IPS-NIHi11 (cell line): ENCODE results near the gene VIPAS39.
A peak's percentile ranks its signal among the peaks of the same experiment; 100 is the strongest.

Experiments used
- DNase-seq: peaks from one replicate; pipeline ENCODE4 v3.0.0; 2012; ENCODE audit warnings: mixed read lengths, low spot score

The VIPAS39 gene

GRCh38 chr14:77457522-77458248 lies at the start of gene VIPAS39, which contains the start of gene AHSA1:
Gene VIPAS39, minus strand, starts transcription at chr14:77457601. Its CDS starts 3,499 bp downstream, at chr14:77454102.
Gene AHSA1, plus strand, starts transcription at chr14:77458093. Its CDS starts 97 bp downstream, at chr14:77458190.
- peak; percentile 90 for DNase-seq

GRCh38 chr14:77505031-77505430 lies 47.6 kb upstream of the VIPAS39 start:
- no peak for DNase-seq

- no peak for DNase-seq
Observed at GRCh38 chr14:77503138-77503537, 45.7 kb upstream of the VIPAS39 start.

- no peak for DNase-seq
Observed at GRCh38 chr14:77502109-77502782, 44.8 kb upstream of the VIPAS39 start.

- DNase-seq, result peak; percentile 73
Observed at GRCh38 chr14:77498984-77499527, 41.7 kb upstream of the VIPAS39 start.

- peak; percentile 87 for DNase-seq
Observed at GRCh38 chr14:77498120-77498979, 40.9 kb upstream of the VIPAS39 start, which contains the start of gene ISM2. Gene ISM2, minus strand, starts transcription at chr14:77498816. Its CDS starts 23 bp downstream, at chr14:77498793.

GRCh38 chr14:77495334-77495733 lies 37.9 kb upstream of the VIPAS39 start:
- DNase-seq, result no peak

GRCh38 chr14:77491056-77491455 lies 33.7 kb upstream of the VIPAS39 start:
- DNase-seq, result no peak

- no peak for DNase-seq
Observed at GRCh38 chr14:77490347-77490986, 33.1 kb upstream of the VIPAS39 start.

- no peak for DNase-seq
Observed at GRCh38 chr14:77489041-77489440, 31.6 kb upstream of the VIPAS39 start.

- DNase-seq, result no peak
Observed at GRCh38 chr14:77488558-77488957, 31.2 kb upstream of the VIPAS39 start.

GRCh38 chr14:77485901-77486678 lies 28.7 kb upstream of the VIPAS39 start:
- no peak for DNase-seq

GRCh38 chr14:77485256-77485655 lies 27.9 kb upstream of the VIPAS39 start:
- no peak for DNase-seq

- no peak for DNase-seq
Observed at GRCh38 chr14:77482422-77482821, 25.0 kb upstream of the VIPAS39 start.

GRCh38 chr14:77478796-77479195 lies 21.4 kb upstream of the VIPAS39 start:
- DNase-seq, result no peak

GRCh38 chr14:77478029-77478428 lies 20.6 kb upstream of the VIPAS39 start:
- no peak for DNase-seq

GRCh38 chr14:77475432-77476115 lies 18.2 kb upstream of the VIPAS39 start:
- DNase-seq, result no peak

- no peak for DNase-seq
Observed at GRCh38 chr14:77474479-77475177, 17.2 kb upstream of the VIPAS39 start.

- DNase-seq, result no peak
Observed at GRCh38 chr14:77473921-77474320, 16.5 kb upstream of the VIPAS39 start.
